GM12892 (cell line): ENCODE results near the gene DPYD.

Source experiments
- POLR2A ChIP-seq: IDR thresholded peaks from 2 replicates; pipeline ENCODE4 v1.6.1; 2011; ENCODE audit warnings: low read depth, low read length, control low read depth
- POLR2AphosphoS5 ChIP-seq: IDR thresholded peaks from 2 replicates; pipeline ENCODE4 v1.6.1; 2011; ENCODE audit warnings: low read depth, low read length, control low read depth
- TAF1 ChIP-seq: IDR thresholded peaks from 2 replicates; pipeline ENCODE4 v1.6.1; 2011; ENCODE audit warnings: low read depth, mild to moderate bottlenecking, control low read depth, low read length, borderline replicate concordance

GRCh38 chr1:97783751-97784150 is 137.1 kb downstream of the DPYD start:
- TF ChIP-seq POLR2A: no peak
- TF ChIP-seq TAF1: no peak
- TF ChIP-seq POLR2AphosphoS5: no peak
